Measurements from ENCODE around the gene XRRA1.
"Not testable (repeated sequence)": the region's sequence is repeated elsewhere in the genome, so short reads cannot be mapped to it uniquely, and the experiment has no call there.

The XRRA1 gene

DNA sequence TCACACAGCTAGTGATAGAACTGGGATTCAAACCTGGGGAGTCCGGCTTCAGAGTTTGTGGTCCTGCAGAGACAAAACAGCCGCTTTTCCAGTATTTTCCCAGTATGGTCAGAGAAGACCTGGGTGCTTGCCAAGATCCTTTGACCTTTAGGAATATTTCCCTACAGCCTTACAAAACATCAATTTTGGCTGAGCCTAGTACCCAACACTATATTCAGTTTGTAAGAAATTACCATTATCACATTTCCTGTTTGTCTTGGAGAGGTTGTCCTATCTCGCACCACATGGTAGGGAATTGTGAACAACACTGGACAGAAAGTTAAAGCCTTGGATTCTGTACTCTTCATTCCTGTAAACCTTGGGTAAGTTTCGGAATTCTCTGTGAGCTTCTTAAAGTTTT, 29.1 kb upstream of the XRRA1 start:
- H3K36me3 ChIP-seq = peaks cover 45% of the 10 kb centered on the region
- TF ChIP-seq, protein P1, sequence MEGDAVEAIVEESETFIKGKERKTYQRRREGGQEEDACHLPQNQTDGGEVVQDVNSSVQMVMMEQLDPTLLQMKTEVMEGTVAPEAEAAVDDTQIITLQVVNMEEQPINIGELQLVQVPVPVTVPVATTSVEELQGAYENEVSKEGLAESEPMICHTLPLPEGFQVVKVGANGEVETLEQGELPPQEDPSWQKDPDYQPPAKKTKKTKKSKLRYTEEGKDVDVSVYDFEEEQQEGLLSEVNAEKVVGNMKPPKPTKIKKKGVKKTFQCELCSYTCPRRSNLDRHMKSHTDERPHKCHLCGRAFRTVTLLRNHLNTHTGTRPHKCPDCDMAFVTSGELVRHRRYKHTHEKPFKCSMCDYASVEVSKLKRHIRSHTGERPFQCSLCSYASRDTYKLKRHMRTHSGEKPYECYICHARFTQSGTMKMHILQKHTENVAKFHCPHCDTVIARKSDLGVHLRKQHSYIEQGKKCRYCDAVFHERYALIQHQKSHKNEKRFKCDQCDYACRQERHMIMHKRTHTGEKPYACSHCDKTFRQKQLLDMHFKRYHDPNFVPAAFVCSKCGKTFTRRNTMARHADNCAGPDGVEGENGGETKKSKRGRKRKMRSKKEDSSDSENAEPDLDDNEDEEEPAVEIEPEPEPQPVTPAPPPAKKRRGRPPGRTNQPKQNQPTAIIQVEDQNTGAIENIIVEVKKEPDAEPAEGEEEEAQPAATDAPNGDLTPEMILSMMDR (IDR thresholded peaks at IDR 0.05) = no peak
- no peak overlapping the region for H3K4me3 ChIP-seq (ENCODE audit: low read depth in 1 of 2, low read length in 1 of 2)

DNA sequence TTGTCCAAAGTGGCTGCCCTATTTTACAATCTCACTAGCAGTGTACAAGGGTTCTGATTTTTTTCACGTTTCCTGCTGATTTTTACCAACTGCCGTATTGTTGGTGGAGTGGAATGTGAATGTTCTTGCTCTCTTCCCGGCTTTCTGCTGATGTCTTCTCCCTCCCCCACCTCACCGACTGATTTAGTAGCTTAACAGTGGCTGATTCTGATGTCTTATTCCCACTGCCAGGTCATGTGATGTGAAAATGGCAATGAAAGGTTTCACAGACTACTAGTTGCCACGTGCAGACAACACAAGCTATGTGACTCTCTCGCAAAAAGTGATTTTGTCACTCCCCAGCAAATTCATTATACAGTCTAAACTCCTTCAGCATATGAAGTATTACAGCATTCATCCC, 22.5 kb upstream of the XRRA1 start:
- H3K4me1 ChIP-seq (ENCODE audit: control insufficient read depth in 1 of 2, insufficient read depth in 1 of 2, low read depth in 1 of 2, low read length in 1 of 2) = no peaks in the 10 kb centered on the region
- no peak overlapping the region for H3K4me3 ChIP-seq (ENCODE audit: low read depth in 1 of 2, low read length in 1 of 2)
- no peaks in the 10 kb centered on the region for H3K27me3 ChIP-seq
- no peak overlapping the region for H3K27ac ChIP-seq
- TF ChIP-seq, protein P1 (IDR thresholded peaks at IDR 0.05) = no peak
- H3K36me3 ChIP-seq = peaks cover 72% of the 10 kb centered on the region
- H3K9me3 ChIP-seq = no peaks in the 10 kb centered on the region

More for the DNA sequence above, 29.1 kb upstream of the XRRA1 start:
- H3K27me3 ChIP-seq = no peaks in the 10 kb centered on the region
- no peaks in the 10 kb centered on the region for H3K9me3 ChIP-seq
- no peak overlapping the region for H3K27ac ChIP-seq
- no peaks in the 10 kb centered on the region for H3K4me1 ChIP-seq (ENCODE audit: control insufficient read depth in 1 of 2, insufficient read depth in 1 of 2, low read depth in 1 of 2, low read length in 1 of 2)

DNA sequence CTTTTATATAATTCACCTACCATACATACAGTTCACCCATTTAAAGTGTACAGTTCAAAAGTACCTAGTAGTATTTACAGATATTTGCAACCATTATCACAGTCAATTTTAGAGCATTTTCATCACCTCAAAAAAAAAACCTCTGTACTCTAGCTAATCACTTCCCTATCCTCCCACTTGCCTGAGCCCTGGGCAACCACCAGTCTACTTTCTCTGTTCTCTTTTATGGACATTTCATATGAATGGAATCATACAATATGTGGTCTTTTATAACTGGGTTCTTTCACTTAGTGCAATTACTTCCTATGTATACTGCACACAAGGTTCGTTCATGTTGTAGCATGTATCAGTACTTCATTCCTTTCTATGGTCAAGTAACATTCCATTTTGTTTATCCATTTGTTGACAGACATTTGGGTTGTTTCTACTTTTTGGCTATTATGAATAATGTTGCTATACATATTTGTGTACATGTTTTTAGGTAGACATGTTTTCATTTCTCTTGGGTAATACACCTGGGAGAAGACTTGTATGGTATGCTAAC, 22.0 kb upstream of the XRRA1 start:
- H3K27me3 ChIP-seq = no peaks in the 10 kb centered on the region
- H3K9me3 ChIP-seq = no peaks in the 10 kb centered on the region
- no peak overlapping the region for H3K4me3 ChIP-seq (ENCODE audit: low read depth in 1 of 2, low read length in 1 of 2)
- no peaks in the 10 kb centered on the region for H3K4me1 ChIP-seq (ENCODE audit: control insufficient read depth in 1 of 2, insufficient read depth in 1 of 2, low read depth in 1 of 2, low read length in 1 of 2)
- peaks cover 72% of the 10 kb centered on the region for H3K36me3 ChIP-seq
- TF ChIP-seq, protein P1 (IDR thresholded peaks at IDR 0.05) = no peak
- H3K27ac ChIP-seq = no peak overlapping the region

DNA sequence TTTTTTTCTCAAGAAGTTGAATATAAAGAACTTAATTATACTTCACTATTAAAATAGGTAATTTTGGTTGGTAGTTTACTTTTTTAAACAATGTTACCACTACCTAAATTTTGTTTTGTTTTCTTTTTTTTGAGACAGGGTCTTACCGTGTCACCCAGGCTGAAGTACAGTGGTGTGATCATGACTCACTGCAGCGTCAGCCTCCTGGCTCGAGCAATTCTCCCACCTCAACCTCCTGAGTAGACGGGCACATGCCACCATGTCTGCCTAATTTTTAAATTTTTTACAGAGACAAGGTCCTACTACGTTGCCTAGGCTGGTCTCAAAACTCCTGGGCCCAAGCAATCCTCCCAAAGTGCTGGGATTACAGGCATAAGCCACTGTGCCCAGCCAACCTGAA, 17.8 kb upstream of the XRRA1 start:
- Histone ChIP-seq H3K9me3 (no peaks in the 10 kb centered on the region), H3K27ac (no peak overlapping the region), H3K4me3 (ENCODE audit: low read depth in 1 of 2, low read length in 1 of 2) (no peak overlapping the region), H3K27me3 (no peaks in the 10 kb centered on the region), H3K4me1 (ENCODE audit: control insufficient read depth in 1 of 2, insufficient read depth in 1 of 2, low read depth in 1 of 2, low read length in 1 of 2) (no peaks in the 10 kb centered on the region), H3K36me3 (peaks cover 45% of the 10 kb centered on the region)
- TF ChIP-seq, protein P1 (IDR thresholded peaks at IDR 0.05) = no peak

DNA sequence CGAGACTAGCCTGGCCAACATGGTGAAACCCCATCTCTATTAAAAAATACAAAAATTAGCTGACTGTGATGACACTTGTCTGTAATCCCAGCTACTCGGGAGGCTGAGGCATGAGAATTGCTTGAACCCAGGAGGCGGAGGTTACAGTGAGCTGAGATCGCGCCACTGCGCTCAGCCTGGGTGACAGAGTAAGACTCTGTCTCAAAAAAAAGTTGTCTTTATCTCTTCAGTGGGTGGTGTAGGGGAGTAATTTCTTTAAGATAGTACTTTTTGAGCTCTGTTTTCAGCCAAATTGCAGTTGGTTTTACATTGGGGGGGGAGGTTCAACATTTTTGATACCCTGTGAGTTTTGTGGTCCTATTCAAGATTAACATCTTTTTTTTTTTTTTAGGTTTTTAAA, 11.2 kb upstream of the XRRA1 start:
- not testable (repeated sequence) for H3K9me3 ChIP-seq; H3K4me1 ChIP-seq (ENCODE audit: control insufficient read depth in 1 of 2, insufficient read depth in 1 of 2, low read depth in 1 of 2, low read length in 1 of 2); H3K36me3 ChIP-seq; H3K27me3 ChIP-seq; H3K27ac ChIP-seq; H3K4me3 ChIP-seq (ENCODE audit: low read depth in 1 of 2, low read length in 1 of 2)

DNA sequence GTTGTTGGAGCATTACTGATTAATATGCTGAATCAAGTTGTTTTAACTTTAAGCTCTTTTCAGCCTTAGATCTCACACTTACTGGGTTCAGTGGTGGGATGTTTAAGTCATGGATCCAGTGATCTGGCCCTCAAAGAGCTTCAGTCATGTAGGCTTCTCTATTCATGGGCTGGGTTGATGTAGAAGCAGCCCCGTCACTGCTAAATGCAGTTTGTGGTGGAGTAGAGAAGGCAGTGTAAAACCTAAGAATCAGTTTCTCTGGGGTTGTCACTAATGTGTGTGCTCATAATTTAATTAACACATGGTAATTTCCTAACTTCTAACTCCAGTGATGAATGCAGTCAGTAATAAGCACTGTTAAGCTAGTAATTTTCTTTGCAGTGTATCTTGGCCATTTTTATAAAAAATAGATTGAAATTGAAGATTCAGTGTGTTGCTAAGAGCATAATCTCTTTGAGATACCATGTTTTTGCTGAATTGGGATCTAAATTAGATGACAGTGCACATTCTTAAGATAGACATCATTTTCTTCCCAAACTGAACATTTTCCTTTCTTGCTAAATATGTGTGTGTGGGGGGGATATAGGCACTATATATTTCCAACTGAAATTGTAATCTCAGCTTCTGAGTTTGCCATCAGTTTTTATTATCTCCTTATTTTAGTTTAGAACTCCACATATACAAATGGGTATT, 9.2 kb upstream of the XRRA1 start:
- Histone ChIP-seq H3K27me3 (no peaks in the 10 kb centered on the region), H3K4me1 (ENCODE audit: control insufficient read depth in 1 of 2, insufficient read depth in 1 of 2, low read depth in 1 of 2, low read length in 1 of 2) (no peaks in the 10 kb centered on the region), H3K9me3 (no peaks in the 10 kb centered on the region), H3K27ac (no peak overlapping the region), H3K36me3 (no peaks in the 10 kb centered on the region), H3K4me3 (ENCODE audit: low read depth in 1 of 2, low read length in 1 of 2) (no peak overlapping the region)
- TF ChIP-seq, protein P1 (IDR thresholded peaks at IDR 0.05) = no peak
